ENCODE measurements around the gene CYP3A4.
"Not testable (repeated sequence)": the region's sequence is repeated elsewhere in the genome, so short reads cannot be mapped to it uniquely, and the experiment has no call there.

The CYP3A4 gene

GRCh38 chr7:99791667-99792369 lies 7.8 kb upstream of the CYP3A4 start:
- no peak for DNase-seq

- no peak for DNase-seq
Measured at GRCh38 chr7:99791021-99791420, 7.0 kb upstream of the CYP3A4 start.

- no peak for DNase-seq
Measured at GRCh38 chr7:99790407-99790806, 6.4 kb upstream of the CYP3A4 start.

GRCh38 chr7:99789441-99790070 lies 5.6 kb upstream of the CYP3A4 start:
- DNase-seq = no peak

GRCh38 chr7:99788554-99788953 lies 4.6 kb upstream of the CYP3A4 start:
- DNase-seq = no peak

GRCh38 chr7:99786726-99787335 lies 2.8 kb upstream of the CYP3A4 start:
- DNase-seq = no peak

- not testable (repeated sequence) for DNase-seq
Measured at GRCh38 chr7:99785654-99786053, 1.7 kb upstream of the CYP3A4 start.

- no peak for DNase-seq
Measured at GRCh38 chr7:99782012-99782953, 1.7 kb downstream of the CYP3A4 start.

- no peak for DNase-seq
Measured at GRCh38 chr7:99780588-99780987, 3.4 kb downstream of the CYP3A4 start.

- no peak for DNase-seq
Measured at GRCh38 chr7:99779949-99780348, 4.0 kb downstream of the CYP3A4 start.

GRCh38 chr7:99778880-99779279 lies 5.1 kb downstream of the CYP3A4 start:
- DNase-seq = no peak

GRCh38 chr7:99773395-99773794 lies 10.6 kb downstream of the CYP3A4 start:
- not testable (repeated sequence) for DNase-seq

- no peak for DNase-seq
Measured at GRCh38 chr7:99772565-99772964, 11.4 kb downstream of the CYP3A4 start.

GRCh38 chr7:99769494-99769893 lies 14.5 kb downstream of the CYP3A4 start:
- DNase-seq = not testable (repeated sequence)

- no peak for DNase-seq
Measured at GRCh38 chr7:99768471-99768870, 15.5 kb downstream of the CYP3A4 start.

GRCh38 chr7:99767662-99768061 lies 16.3 kb downstream of the CYP3A4 start:
- DNase-seq = no peak

GRCh38 chr7:99766484-99767099 lies 17.4 kb downstream of the CYP3A4 start:
- DNase-seq = no peak

GRCh38 chr7:99764478-99764877 lies 19.5 kb downstream of the CYP3A4 start:
- no peak for DNase-seq

GRCh38 chr7:99762680-99763327 lies 21.2 kb downstream of the CYP3A4 start:
- no peak for DNase-seq

- DNase-seq = no peak
Measured at GRCh38 chr7:99755085-99755484, 28.9 kb downstream of the CYP3A4 start.

- DNase-seq = no peak
Measured at GRCh38 chr7:99752356-99752755, 31.6 kb downstream of the CYP3A4 start.
